ENCODE measurements around the gene OSBP2.

DNA sequence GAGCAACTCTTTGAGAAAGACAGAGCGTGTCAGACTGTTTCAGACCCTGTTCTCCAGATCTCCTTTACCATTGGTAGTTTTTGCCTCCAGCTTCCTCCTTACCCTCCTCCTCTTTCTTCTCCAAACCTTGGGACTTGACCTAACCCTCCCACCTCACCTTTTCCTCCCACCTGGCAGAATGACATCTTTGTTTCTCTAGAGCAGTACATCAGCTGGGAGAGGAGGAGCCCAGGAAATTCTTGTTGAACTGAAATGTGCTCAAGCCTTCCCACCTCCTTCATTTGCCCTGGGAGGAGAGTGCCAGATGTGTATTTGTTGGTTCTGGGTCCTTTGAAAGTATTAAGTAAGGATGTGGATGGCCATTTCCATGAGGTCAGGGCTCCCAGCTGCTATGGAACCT lies 17.4 kb downstream of the OSBP2 start:
- TF ChIP-seq EZH2 (IDR thresholded peaks at IDR 0.05; ENCODE audit: low read length) (no peak), CTCF (optimal IDR thresholded peaks at IDR 0.05 in 1 of 3, IDR thresholded peaks at IDR 0.05 in 1 of 3, conservative IDR thresholded peaks at IDR 0.05 in 1 of 3; ENCODE audit: extremely low read depth in 1 of 3, insufficient read depth in 2 of 3, low read length in 3 of 3) (no peak)

Measured in keratinocyte (primary cell).